K562 (cell line): ENCODE results near the gene GCA. TPM values are rescaled to one million over a fixed set of nuclear protein-coding genes. Genes with fewer than 3 reads are reported as not detected.

ENCODE experiments used
- ATAC-seq: fragments of 200-7000 bp; cut with Tn5 transposase; 3 replicates; pipeline ENCODE4 v1.9.1; 2020; ENCODE audit warnings: moderate library complexity
- BruUV-seq: library from RNA; stranded (reverse); fragments of 400-500 nt; replicated peaks from 2 replicates; lab custom pipeline; 2021; lab: Mats Ljungman, UMichigan
- CTCF ChIA-PET: fragments of 300-600 bp; formaldehyde crosslinking; extraction: SDS; loops from one replicate; lab custom pipeline; 2021; ENCODE audit warnings: low intra/inter-chr PET ratio; lab: Yijun Ruan, JAX
- POLR2A ChIA-PET: fragments of 300-600, 350-650 bp; sonication (Branson Sonifier 250); formaldehyde crosslinking; extraction: SDS; loops from one replicate; lab custom pipeline; 2021; ENCODE audit warnings: antibody characterized with exemption, inconsistent platforms; lab: Yijun Ruan, JAX
- DNase-seq, 4 experiments: peaks; one replicate each; pipeline versions ENCODE4 v3.0.0 to v3.0.0-alpha.2; 2011 to 2018; ENCODE audit warnings: low spot score in 3 of 4, mixed read lengths in 3 of 4; ENCODE audit errors: extremely low read depth in 1 of 4
- FAIRE-seq: peaks from 2 replicates; lab custom pipeline; 2011; peaks lifted over from hg19 to GRCh38; lab: Jason Lieb, UNC
- H2AFZ ChIP-seq: 2 replicates; pipeline ENCODE4 v1.6.0; 2011; ENCODE audit warnings: low read depth, low read length, control low read depth, inconsistent platforms
- H3K27ac ChIP-seq: fragments of 200-600 bp; 3 replicates; pipeline ENCODE4 v1.8.0; 2011; ENCODE audit warnings: low read depth, mild to moderate bottlenecking, control low read depth, inconsistent platforms, low read length, moderate library complexity, mixed read lengths; ENCODE audit errors: extremely low read depth
- H3K27me3 ChIP-seq, 2 experiments: fragments of 300-600 bp in 1 of 2; 2 replicates in 1 of 2; 3 replicates in 1 of 2; pipeline versions ENCODE4 v1.6.0 to v1.8.0; 2011; ENCODE audit warnings: inconsistent platforms in 2 of 2, low read length in 2 of 2, mild to moderate bottlenecking in 1 of 2, mixed read lengths in 1 of 2, moderate library complexity in 1 of 2; ENCODE audit not compliant: control insufficient read depth in 2 of 2, insufficient read depth in 2 of 2
- H3K36me3 ChIP-seq: fragments of 300-600 bp; 3 replicates; pipeline ENCODE4 v1.8.0; 2011; ENCODE audit warnings: mild to moderate bottlenecking, low read length, inconsistent platforms; ENCODE audit not compliant: control insufficient read depth, insufficient read depth
- H3K4me1 ChIP-seq, 2 experiments: fragments of 200-600 bp in 1 of 2; replicated peaks in 1 of 2; 2 replicates in 1 of 2; 3 replicates in 1 of 2; pipeline versions ENCODE4 v1.5.1 to v1.8.0; 2011; ENCODE audit warnings: inconsistent platforms in 2 of 2, low read length in 2 of 2, mild to moderate bottlenecking in 1 of 2, mixed read lengths in 1 of 2, moderate library complexity in 1 of 2; ENCODE audit not compliant: control insufficient read depth in 2 of 2, insufficient read depth in 2 of 2
- H3K4me2 ChIP-seq: 2 replicates; pipeline ENCODE4 v1.6.1; 2011; ENCODE audit warnings: low read length, control low read depth, inconsistent platforms, mixed read lengths; ENCODE audit not compliant: insufficient read depth
- H3K4me3 ChIP-seq: fragments of 200-600 bp; sonication (generic), shearing (Covaris generic); 2 replicates; pipeline ENCODE4 v1.5.1; 2016; ENCODE audit warnings: control low read depth, inconsistent platforms
- H3K79me2 ChIP-seq: fragments of 200-600 bp; 3 replicates; pipeline ENCODE4 v1.8.0; 2011; ENCODE audit warnings: low read length, inconsistent platforms; ENCODE audit not compliant: control insufficient read depth, insufficient read depth
- H3K9ac ChIP-seq, 2 experiments: 2 replicates each; pipeline versions ENCODE4 v1.6.0 to v1.6.1; 2011; ENCODE audit warnings: low read depth in 2 of 2, low read length in 2 of 2, control low read depth in 1 of 2, inconsistent platforms in 1 of 2, mild to moderate bottlenecking in 1 of 2, mixed read lengths in 1 of 2; ENCODE audit not compliant: insufficient read depth in 1 of 2
- H3K9me1 ChIP-seq: one replicate; pipeline ENCODE4 v1.6.0; 2011; ENCODE audit warnings: inconsistent platforms, mild to moderate bottlenecking, low read length, moderate library complexity; ENCODE audit not compliant: control insufficient read depth, insufficient read depth
- H3K9me3 ChIP-seq: replicated peaks from 2 replicates; pipeline ENCODE4 v1.5.1; 2011; ENCODE audit warnings: low read depth, low read length, inconsistent platforms; ENCODE audit not compliant: control insufficient read depth, insufficient read depth
- H4K20me1 ChIP-seq: replicated peaks from 2 replicates; pipeline ENCODE4 v1.6.1; 2011; ENCODE audit warnings: low read length, inconsistent platforms, mixed read lengths; ENCODE audit not compliant: control insufficient read depth, insufficient read depth
- EP300 ChIP-seq: IDR thresholded peaks from 2 replicates; pipeline ENCODE4 v1.6.1; 2012; ENCODE audit warnings: low read length, improper control_type of control experiment
- RNF2 ChIP-seq: sonication (generic); IDR thresholded peaks from 2 replicates; pipeline ENCODE4 v1.6.1; 2016
- WHSC1 ChIP-seq: IDR thresholded peaks from one replicate; pipeline ENCODE4 v1.6.1; 2012; ENCODE audit warnings: low read length, control low read depth, inconsistent platforms
- ZNF586 ChIP-seq: fragments of 450-650 bp; formaldehyde crosslinking; conservative IDR thresholded peaks from 2 replicates; pipeline ENCODE4 v1.4.0; 2020; ENCODE audit warnings: mild to moderate bottlenecking, moderate library complexity
- WGBS: fragments of 100-300 bp; shearing (Covaris generic); methylation state at CpG from one replicate; pipeline ENCODE4 v1.1.6; 2016; ENCODE audit warnings: low coverage, mixed read lengths; ENCODE audit not compliant: insufficient coverage; ENCODE audit errors: missing lambda C conversion rate; 5-methylcytosine and 5-hydroxymethylcytosine counted together
- in situ Hi-C: fragments of 300-500 bp; cut with MboI; formaldehyde crosslinking; loops from 4 replicates; pipeline ENCODE4 v1.15.0; 2018; ENCODE audit warnings: inconsistent platforms, mixed read lengths
- intact Hi-C: fragments of 100-400 bp; cut with micrococcal nuclease; formaldehyde crosslinking; loops from 2 replicates; pipeline ENCODE4 v1.14.2; 2022
- polyA plus RNA-seq, 8 experiments: library from polyadenylated mRNA; depleted of rRNA in 4 of 8; stranded (reverse) in 5 of 8; unstranded in 3 of 8; fragments of >200 nt; fragmentation: Nextera tagmentation in 2 of 8; fragmentation: Illumina TruSeq in 1 of 8; extraction: Ambion mirVana in 2 of 8; extraction: Trizol in 1 of 8; gene quantifications; 2 replicates each; pipeline versions ENCODE4 v1.2.1 to v1.2.3, GENCODE V29; 2011 to 2014; ENCODE audit warnings: inconsistent platforms in 1 of 8, missing spikeins in 1 of 8
- total RNA-seq, 7 experiments: library from RNA; depleted of rRNA in 6 of 7; stranded (reverse); fragments of >200 nt in 6 of 7; fragmentation: Illumina TruSeq in 2 of 7; extraction: Trizol in 2 of 7; gene quantifications; 2 replicates each; pipeline versions ENCODE4 v1.2.1 to v1.2.3, GENCODE V29; 2011 to 2021; ENCODE audit warnings: low replicate concordance in 1 of 7
- TF ChIP-seq, protein P1 (sequence below), 3 experiments: fragments of 200-800 bp in 1 of 3; sonication (Bioruptor generic) in 1 of 3; sonication (generic) in 1 of 3; formaldehyde crosslinking in 1 of 3; IDR thresholded peaks; 2 replicates each; pipeline versions ENCODE4 v1.6.1 to v1.8.0; 2016 to 2022; ENCODE audit warnings: mild to moderate bottlenecking in 2 of 3, missing compliant biosample characterization in 2 of 3, missing genetic modification characterization in 2 of 3, missing genetic modification reagents in 1 of 3
- TF ChIP-seq, protein P2 (sequence below): fragments of 250-450 bp; sonication (Bioruptor Pico); IDR thresholded peaks from 2 replicates; pipeline ENCODE4 v1.5.0; 2020; ENCODE audit warnings: mild to moderate bottlenecking, borderline replicate concordance

GCA gene
- total and polyA plus RNA-seq, 9 of the 15 experiments (the other 6 are each of a cell fraction or from before 2014, with no cell fraction given), result 0.24 to 0.79 (median 0.41) TPM; not detected in 1

DNA sequence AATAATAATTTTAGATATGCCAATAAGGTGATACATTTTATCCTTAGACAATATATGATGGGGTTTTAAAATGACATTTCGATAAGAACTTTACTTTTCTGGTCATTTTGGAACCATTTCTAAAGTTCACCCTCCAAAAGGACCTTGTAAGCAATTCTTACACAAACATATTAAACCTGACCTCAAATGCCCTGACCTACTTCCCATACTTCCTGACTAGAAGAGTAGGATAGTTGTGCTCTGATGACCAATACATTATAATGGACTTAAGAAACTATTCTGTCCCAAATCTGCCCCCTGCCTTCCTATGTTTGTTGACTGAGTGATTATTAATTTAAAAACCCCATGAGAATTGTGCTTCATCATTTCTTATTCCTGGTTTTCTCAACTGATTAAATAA lies 24.6 kb downstream of the GCA start:
- BruUV-seq, result no TSS peak
- H2AFZ ChIP-seq, result no peak overlapping the region
- no peak overlapping the region for H3K27ac ChIP-seq
- intact Hi-C loops, result no loop called here
- CTCF ChIA-PET, result no interaction called here
- no peaks in the 10 kb centered on the region; the same call in 1 of the 2 replicates for H3K9me3 ChIP-seq
- no peaks in the 10 kb centered on the region for H3K79me2 ChIP-seq
- H3K4me3 ChIP-seq, result no peak overlapping the region
- WGBS, result 0% methylated on average over 1 of the region's 1 CpG
- DNase-seq (no peak), ATAC-seq (no peak), FAIRE-seq (no peak)
- POLR2A ChIA-PET, result no interaction called here
- H3K4me1 ChIP-seq, result no peaks in the 10 kb centered on the region
- no peak for TF ChIP-seq EP300
- no peaks in the 10 kb centered on the region for H3K36me3 ChIP-seq
- no peaks in the 10 kb centered on the region for H3K27me3 ChIP-seq
- H3K9me1 ChIP-seq, result no peaks in the 10 kb centered on the region
- in situ Hi-C loops, result no loop called here
- no peaks in the 10 kb centered on the region for H4K20me1 ChIP-seq
- no peak overlapping the region for H3K4me2 ChIP-seq
- no peak overlapping the region for H3K9ac ChIP-seq

DNA sequence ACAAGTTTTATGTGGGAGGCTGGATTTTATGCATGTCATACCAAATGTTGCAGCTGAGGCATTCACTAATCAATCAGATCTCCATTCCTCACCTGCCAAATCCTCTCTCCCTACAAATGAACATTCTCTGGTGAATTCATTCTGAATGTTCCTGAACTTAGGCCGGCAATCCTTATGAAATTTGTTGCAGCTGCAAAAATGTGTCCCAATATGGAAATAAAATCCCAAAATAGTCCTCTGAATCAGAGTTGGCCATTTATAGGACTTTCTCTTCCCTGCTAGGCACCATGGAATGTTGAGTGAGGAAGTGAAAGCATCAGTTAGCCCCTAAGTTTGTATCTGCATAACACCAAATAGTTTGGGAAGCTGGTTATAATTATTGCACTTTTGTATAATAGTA lies 25.6 kb downstream of the GCA start:
- BruUV-seq, result no TSS peak
- no peaks in the 10 kb centered on the region for H3K79me2 ChIP-seq
- intact Hi-C loops, result no loop called here
- FAIRE-seq, result no peak
- in situ Hi-C loops, result no loop called here
- H3K27me3 ChIP-seq, result no peaks in the 10 kb centered on the region
- H3K36me3 ChIP-seq, result no peaks in the 10 kb centered on the region
- ChIA-PET CTCF (no interaction called here), POLR2A (no interaction called here)
- no peaks in the 10 kb centered on the region for H3K9me1 ChIP-seq
- H3K4me1 ChIP-seq, result no peaks in the 10 kb centered on the region
- H3K4me3 ChIP-seq, result no peak overlapping the region
- H3K4me2 ChIP-seq, result no peak overlapping the region
- H4K20me1 ChIP-seq, result no peaks in the 10 kb centered on the region
- 6% methylated on average over 1 of the region's 1 CpG for WGBS
- no peak for TF ChIP-seq WHSC1
- TF ChIP-seq, protein P1, sequence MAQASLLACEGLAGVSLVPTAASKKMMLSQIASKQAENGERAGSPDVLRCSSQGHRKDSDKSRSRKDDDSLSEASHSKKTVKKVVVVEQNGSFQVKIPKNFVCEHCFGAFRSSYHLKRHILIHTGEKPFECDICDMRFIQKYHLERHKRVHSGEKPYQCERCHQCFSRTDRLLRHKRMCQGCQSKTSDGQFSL (CRISPR knock-in tag; IDR thresholded peaks at IDR 0.05), result no peak
- TF ChIP-seq, protein P1 (tag; IDR thresholded peaks at IDR 0.05), result no peak
- no peak for TF ChIP-seq ZNF586 (CRISPR knock-in tag)
- no peak for TF ChIP-seq RNF2
- TF ChIP-seq, protein P2, sequence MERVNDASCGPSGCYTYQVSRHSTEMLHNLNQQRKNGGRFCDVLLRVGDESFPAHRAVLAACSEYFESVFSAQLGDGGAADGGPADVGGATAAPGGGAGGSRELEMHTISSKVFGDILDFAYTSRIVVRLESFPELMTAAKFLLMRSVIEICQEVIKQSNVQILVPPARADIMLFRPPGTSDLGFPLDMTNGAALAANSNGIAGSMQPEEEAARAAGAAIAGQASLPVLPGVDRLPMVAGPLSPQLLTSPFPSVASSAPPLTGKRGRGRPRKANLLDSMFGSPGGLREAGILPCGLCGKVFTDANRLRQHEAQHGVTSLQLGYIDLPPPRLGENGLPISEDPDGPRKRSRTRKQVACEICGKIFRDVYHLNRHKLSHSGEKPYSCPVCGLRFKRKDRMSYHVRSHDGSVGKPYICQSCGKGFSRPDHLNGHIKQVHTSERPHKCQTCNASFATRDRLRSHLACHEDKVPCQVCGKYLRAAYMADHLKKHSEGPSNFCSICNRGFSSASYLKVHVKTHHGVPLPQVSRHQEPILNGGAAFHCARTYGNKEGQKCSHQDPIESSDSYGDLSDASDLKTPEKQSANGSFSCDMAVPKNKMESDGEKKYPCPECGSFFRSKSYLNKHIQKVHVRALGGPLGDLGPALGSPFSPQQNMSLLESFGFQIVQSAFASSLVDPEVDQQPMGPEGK (CRISPR knock-in tag), result no peak
- H3K9me3 ChIP-seq, result no peaks in the 10 kb centered on the region; the same call in 1 of the 2 replicates
- H3K27ac ChIP-seq, result no peak overlapping the region
- no peak overlapping the region for H2AFZ ChIP-seq
- no peak for DNase-seq
- H3K9ac ChIP-seq, result no peak overlapping the region
- ATAC-seq, result no peak
